Stomach (tissue), 9 donors: ENCODE data around the gene NOP56. TPM values are rescaled to one million over a fixed set of nuclear protein-coding genes. Genes with fewer than 3 reads are reported as not detected.

ENCODE experiments used
- DNase-seq, 2 donors: peaks; one replicate each; pipeline versions ENCODE4 v3.0.0 to v3.0.0-alpha.2; 2013 to 2019
- H3K27ac ChIP-seq, 5 donors: fragments of 200-600 bp in 4 of 5; sonication (generic) in 4 of 5; one replicate each; pipeline ENCODE4 v1.5.1; 2013 to 2019; ENCODE audit warnings: mild to moderate bottlenecking in 1 of 5, moderate library complexity in 1 of 5
- H3K27me3 ChIP-seq, 3 donors: fragments of 200-600 bp; sonication (generic); one replicate each; pipeline ENCODE4 v1.5.1; 2017 to 2019; ENCODE audit warnings: mixed run types in 1 of 3
- H3K36me3 ChIP-seq, 4 donors: fragments of 200-600 bp; sonication (generic); 1 replicate in 3 of 4; 2 replicates in 1 of 4; pipeline ENCODE4 v1.5.1; 2016 to 2019
- H3K4me1 ChIP-seq, 4 donors: fragments of 200-600 bp; sonication (generic); one replicate each; pipeline ENCODE4 v1.5.1; 2016 to 2019
- H3K4me3 ChIP-seq, 4 donors: fragments of 200-600 bp; sonication (generic) in 3 of 4; one replicate each; pipeline ENCODE4 v1.5.1; 2016 to 2019; ENCODE audit warnings: mild to moderate bottlenecking in 1 of 4
- H3K9me3 ChIP-seq, 4 donors: fragments of 200-600 bp; sonication (generic); one replicate each; pipeline ENCODE4 v1.5.1; 2016 to 2019
- CTCF ChIP-seq, 7 experiments: fragments of 450-650 bp in 4 of 7; fragments of 200-600 bp in 3 of 7; sonication (generic) in 3 of 7; IDR thresholded peaks; one replicate each; pipeline ENCODE4 v1.5.1; 2016 to 2019; ENCODE audit warnings: antibody characterized with exemption in 7 of 7, control low read depth in 2 of 7, mild to moderate bottlenecking in 1 of 7
- EP300 ChIP-seq: sonication (generic); formaldehyde crosslinking; IDR thresholded peaks from one replicate; pipeline ENCODE4 v1.6.1; 2017; ENCODE audit warnings: antibody characterized with exemption
- POLR2A ChIP-seq, 4 donors: fragments of 450-650 bp; IDR thresholded peaks; one replicate each; pipeline ENCODE4 v1.6.1; 2016; ENCODE audit warnings: antibody characterized with exemption in 4 of 4, control low read depth in 2 of 4, mild to moderate bottlenecking in 1 of 4, moderate library complexity in 1 of 4
- POLR2AphosphoS5 ChIP-seq, 3 donors: sonication (generic); formaldehyde crosslinking; IDR thresholded peaks; one replicate each; pipeline ENCODE4 v1.6.1; 2016; ENCODE audit warnings: antibody characterized with exemption in 3 of 3
- WGBS, 5 donors: extraction: QIAGEN DNeasy Blood & Tissue Kit in 3 of 5; methylation state at CpG; one replicate each; pipeline versions ENCODE4 v1.1.5 to v1.1.7; 2013 to 2018; 5-methylcytosine and 5-hydroxymethylcytosine counted together
- intact Hi-C: fragments of 100-400 bp; cut with DNase I; formaldehyde crosslinking; loops from one replicate; pipeline ENCODE4 v1.15.1; 2023; ENCODE audit warnings: low total_unique reads
- polyA plus RNA-seq, 3 donors: library from polyadenylated mRNA; stranded (reverse); fragments of 200-250 nt; gene quantifications; one replicate each; pipeline ENCODE4 v1.2.3, GENCODE V29; 2013
- total RNA-seq, 5 donors: library from RNA; depleted of rRNA; stranded (reverse); fragments of >200 nt; gene quantifications; one replicate each; pipeline versions ENCODE4 v1.1.0 to v1.2.3, GENCODE V29; 2014 to 2016
- donor health status: healthy with polysubstance abuse.
- donor health status: Bipolar disorder and iron deficiency.
- donor health status: healthy.

NOP56 gene
- total and polyA plus RNA-seq, 8 donors = 42.4 to 157 (median 98.8) TPM

GRCh38 chr20:2657674-2658073 is 5.2 kb downstream of the NOP56 start:
- 79 to 93% (median 88%) methylated on average over 5 of the region's 5 CpGs for WGBS, 5 donors
- DNase-seq = no peak
- H3K36me3 ChIP-seq = peaks cover 70 to 89% (median 88%) of the 10 kb centered on the region in 4 donors
- H3K4me1 ChIP-seq = peaks cover 15 to 33% (median 33%) of the 10 kb centered on the region in 4 donors
- no peak overlapping the region for H3K27ac ChIP-seq
- H3K9me3 ChIP-seq = no peaks in the 10 kb centered on the region
- H3K4me3 ChIP-seq = no peak overlapping the region
- intact Hi-C loops = no loop called here
- TF ChIP-seq CTCF (IDR thresholded peaks at IDR 0.05) (no peak), POLR2AphosphoS5 (IDR thresholded peaks at IDR 0.05) (no peak), EP300 (no peak), POLR2A (IDR thresholded peaks at IDR 0.05) (no peak)
- no peaks in the 10 kb centered on the region for H3K27me3 ChIP-seq

DNA sequence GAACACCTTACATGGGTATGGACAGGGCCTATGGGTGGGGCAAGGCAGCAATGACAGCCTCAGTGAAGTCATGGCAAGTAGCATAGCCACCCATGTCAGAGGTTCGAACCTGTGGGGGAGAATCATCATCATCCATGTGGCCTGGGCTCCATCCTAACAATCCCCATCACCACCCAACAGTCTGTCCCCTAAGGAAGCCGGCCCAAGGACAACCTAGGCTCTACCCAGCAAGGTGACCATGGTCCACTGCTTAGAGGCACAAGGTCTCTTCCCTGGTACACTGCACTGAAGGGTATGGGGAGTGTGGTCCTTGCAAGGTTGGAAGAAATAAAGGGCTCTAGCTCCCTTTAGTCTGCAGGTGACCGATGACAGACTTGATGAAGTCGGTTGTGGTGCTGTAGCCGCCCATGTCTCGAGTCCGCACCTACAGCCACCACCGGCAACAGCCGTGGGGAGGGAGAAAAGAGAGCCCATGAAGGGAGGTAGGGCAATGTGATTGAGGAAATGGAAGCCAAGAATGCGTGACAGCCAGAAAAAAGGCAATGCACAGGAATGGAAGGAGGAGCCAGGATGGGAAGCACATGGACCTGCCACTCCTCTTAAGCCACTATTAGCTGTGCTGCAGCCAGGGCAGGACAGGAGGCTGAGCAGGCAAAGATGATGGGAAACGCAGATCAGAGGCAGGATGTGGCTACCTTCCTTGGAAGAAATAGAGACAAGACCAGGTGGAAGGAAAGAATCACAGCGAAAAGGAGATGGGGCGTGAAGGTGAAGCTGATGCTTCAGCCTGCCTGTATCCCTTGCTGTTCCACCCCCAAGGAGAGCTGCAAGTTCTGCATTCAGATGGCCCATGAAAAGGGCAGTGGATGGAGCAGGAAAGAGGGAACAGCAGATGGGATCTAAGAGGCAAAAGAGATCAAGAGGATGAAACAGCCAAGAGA is 6.3 kb downstream of the NOP56 start:
- no peak overlapping the region for H3K27ac ChIP-seq
- H3K9me3 ChIP-seq = no peaks in the 10 kb centered on the region
- H3K4me1 ChIP-seq = peaks cover 16 to 36% (median 35%) of the 10 kb centered on the region in 4 donors
- no peak overlapping the region for H3K4me3 ChIP-seq
- no peaks in the 10 kb centered on the region for H3K27me3 ChIP-seq
- 66 to 77% (median 70%) methylated on average over 13 of the region's 13 CpGs for WGBS, 5 donors
- H3K36me3 ChIP-seq = peaks cover 70 to 92% (median 90%) of the 10 kb centered on the region in 4 donors
- TF ChIP-seq EP300 (no peak), POLR2AphosphoS5 (IDR thresholded peaks at IDR 0.05) (no peak), CTCF (IDR thresholded peaks at IDR 0.05) (no peak), POLR2A (IDR thresholded peaks at IDR 0.05) (no peak)
- no peak for DNase-seq
- intact Hi-C loops = no loop called here

DNA sequence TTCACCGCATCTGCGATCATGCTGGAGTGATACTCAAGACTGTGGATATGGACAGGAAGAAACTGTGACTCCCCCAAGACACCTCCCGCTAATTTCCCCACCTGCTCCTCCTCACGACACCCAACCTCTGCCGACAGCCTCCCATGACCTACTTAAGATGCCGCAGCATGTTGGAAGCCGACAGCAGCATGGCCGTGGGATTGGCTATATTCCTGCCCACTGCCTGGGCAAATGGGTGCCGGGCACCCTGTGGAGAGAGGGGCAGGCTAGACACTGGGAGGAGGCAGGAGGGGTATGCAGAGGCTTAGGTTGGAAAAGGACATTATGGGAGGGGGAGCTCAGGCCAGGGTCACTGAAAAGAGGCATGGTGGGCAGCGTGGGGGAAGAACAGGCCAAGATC is 7.1 kb downstream of the NOP56 start:
- no peaks in the 10 kb centered on the region for H3K27me3 ChIP-seq
- intact Hi-C loops = no loop called here
- WGBS, 5 donors = 88 to 93% (median 90%) methylated on average over 10 of the region's 10 CpGs

More for the DNA sequence above, 7.1 kb downstream of the NOP56 start:
- Histone ChIP-seq H3K9me3 (no peaks in the 10 kb centered on the region), H3K36me3 (peaks cover 65 to 84% (median 83%) of the 10 kb centered on the region in 4 donors), H3K4me1 (peaks cover 9 to 31% (median 28%) of the 10 kb centered on the region in 4 donors), H3K4me3 (no peak overlapping the region), H3K27ac (no peak overlapping the region)
- DNase-seq = no peak
- no peak for TF ChIP-seq EP300
- TF ChIP-seq CTCF (IDR thresholded peaks at IDR 0.05) = no peak
- TF ChIP-seq POLR2AphosphoS5 (IDR thresholded peaks at IDR 0.05) = no peak
- TF ChIP-seq POLR2A (IDR thresholded peaks at IDR 0.05) = no peak
